ENCODE data around the gene KCTD5.
A peak's percentile ranks its signal among the peaks of the same experiment; 100 is the strongest.

Gene KCTD5

DNA sequence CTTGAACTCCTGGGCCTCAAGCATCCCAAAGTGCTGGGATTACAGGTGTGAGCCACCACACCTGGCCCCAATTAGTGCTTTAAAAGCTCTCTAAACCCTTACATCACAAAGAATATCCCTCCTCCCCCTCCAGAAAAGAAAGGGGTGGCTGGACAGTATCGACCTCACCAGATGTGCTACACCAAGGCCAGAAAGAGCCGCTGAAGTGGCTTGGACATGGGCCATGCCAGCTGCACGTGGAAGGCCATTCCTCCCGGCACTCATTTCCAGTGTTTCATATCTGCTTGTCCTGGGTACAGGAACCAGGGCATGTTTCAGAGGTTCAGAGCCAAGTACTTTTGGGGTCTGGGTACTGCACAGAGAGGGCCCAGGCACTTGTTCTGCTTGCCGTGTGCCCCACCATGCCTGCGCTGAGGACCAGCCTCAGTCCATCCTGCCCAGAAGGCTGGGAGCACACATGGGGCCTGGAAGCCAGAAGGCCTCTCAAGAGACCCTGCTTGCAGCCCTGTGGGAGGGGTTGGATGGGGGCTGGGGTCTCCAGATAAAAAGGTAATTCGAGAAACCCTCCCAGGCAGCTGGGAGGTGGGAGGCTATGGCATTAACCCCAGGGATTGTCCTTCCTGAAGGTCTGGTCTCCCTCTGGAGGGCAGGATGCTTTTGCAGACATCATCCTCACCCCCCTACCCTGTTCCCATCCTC is 66.6 kb downstream of the KCTD5 start:
- no peak for DNase-seq (ENCODE audit: low read depth in 2 of 2, low spot score in 1 of 2)

DNA sequence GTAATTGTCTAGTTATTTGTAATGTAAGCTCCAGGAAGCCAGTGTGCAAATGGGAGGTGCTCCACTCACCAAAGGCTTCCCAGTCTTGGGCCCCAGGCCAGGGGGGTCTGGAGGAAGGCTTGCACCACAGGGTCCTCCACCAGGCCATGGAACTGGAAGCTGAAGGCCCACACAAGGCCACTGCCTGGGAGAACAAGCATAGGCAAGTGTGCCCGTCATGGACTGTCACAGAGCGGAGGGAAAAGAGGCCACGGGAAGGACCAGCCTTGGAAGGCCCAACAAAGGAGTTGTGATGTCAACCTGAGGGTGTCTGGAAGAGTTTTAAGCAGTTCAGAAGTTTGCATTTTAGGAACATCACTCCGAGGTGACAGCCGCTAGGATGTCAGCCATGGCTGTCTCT is 67.2 kb downstream of the KCTD5 start:
- DNase-seq (ENCODE audit: low read depth in 2 of 2, low spot score in 1 of 2): no peak

- no peak for DNase-seq (ENCODE audit: low read depth in 2 of 2, low spot score in 1 of 2)
Observed at GRCh38 chr16:2749936-2750335, 67.6 kb downstream of the KCTD5 start.

DNA sequence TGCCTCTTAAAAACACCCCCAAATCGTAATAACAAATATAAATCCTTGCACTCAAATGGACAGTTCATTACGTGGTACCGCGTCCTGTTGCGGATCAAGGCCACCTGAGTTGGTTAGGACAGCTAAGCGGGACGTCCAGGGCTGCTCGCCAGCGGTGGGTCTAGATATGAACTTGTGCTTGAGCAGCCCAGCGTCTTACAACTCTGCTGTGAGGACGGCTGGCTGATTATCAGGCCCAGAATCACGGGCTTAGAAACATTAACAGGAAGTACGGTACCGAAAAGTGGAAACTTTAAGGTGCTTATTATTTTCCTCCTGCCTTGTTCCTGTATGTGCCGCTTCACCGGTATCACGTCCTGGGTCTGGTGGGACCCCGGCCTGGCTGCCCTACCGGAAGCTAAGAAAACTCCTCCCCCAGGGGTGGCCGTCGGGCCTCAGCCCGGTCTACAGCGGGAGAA is 69.3 kb downstream of the KCTD5 start:
- no peak for DNase-seq (ENCODE audit: low read depth in 2 of 2, low spot score in 1 of 2)

GRCh38 chr16:2752035-2752849 is 69.9 kb downstream of the KCTD5 start, which contains the start of gene SRRM2:
Gene SRRM2, plus strand, starts transcription at chr16:2752638. Its CDS starts 3,727 bp downstream, at chr16:2756365.
- peak; percentile 89 to 90 for DNase-seq (ENCODE audit: low read depth in 2 of 2, low spot score in 1 of 2)

GRCh38 chr16:2752850-2753732 is 70.8 kb downstream of the KCTD5 start:
- peak; percentile 19 to 30 for DNase-seq (ENCODE audit: low read depth in 2 of 2, low spot score in 1 of 2)

DNA sequence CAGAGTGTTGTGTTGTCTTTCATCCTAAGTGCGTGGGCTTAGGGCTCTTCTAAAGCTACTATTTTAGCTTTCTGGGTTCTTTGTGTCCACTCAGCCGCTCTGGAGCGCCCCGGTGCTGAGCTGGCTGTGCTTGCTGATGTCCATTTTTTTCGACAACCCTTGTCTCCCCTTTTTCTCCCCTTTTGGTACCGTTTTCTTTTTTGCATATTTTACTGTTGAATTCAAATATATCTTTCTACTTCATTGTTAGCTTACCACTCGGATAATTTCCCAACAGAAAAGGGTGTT is 71.4 kb downstream of the KCTD5 start:
- no peak for DNase-seq (ENCODE audit: low read depth in 2 of 2, low spot score in 1 of 2)

DNA sequence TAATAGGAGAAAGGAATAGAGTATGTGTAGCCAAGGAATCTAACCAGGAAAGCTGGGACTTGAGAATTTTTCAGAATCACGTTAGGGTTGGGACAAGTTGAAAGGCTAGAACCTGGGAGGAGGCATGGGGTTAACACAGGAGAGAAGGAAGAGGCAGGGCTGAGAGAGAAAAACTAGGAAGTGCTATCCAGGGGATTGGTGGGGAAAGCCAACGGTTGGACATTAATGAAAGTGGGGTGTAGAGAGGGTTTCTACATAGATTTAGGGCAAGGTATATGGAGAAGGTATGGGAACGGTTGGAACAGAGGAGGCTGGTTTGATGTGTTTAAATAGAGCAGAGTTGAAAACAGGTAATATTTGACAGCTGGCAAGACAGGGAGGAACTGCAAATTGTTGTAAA is 72.8 kb downstream of the KCTD5 start:
- no peak for DNase-seq (ENCODE audit: low read depth in 2 of 2, low spot score in 1 of 2)

DNA sequence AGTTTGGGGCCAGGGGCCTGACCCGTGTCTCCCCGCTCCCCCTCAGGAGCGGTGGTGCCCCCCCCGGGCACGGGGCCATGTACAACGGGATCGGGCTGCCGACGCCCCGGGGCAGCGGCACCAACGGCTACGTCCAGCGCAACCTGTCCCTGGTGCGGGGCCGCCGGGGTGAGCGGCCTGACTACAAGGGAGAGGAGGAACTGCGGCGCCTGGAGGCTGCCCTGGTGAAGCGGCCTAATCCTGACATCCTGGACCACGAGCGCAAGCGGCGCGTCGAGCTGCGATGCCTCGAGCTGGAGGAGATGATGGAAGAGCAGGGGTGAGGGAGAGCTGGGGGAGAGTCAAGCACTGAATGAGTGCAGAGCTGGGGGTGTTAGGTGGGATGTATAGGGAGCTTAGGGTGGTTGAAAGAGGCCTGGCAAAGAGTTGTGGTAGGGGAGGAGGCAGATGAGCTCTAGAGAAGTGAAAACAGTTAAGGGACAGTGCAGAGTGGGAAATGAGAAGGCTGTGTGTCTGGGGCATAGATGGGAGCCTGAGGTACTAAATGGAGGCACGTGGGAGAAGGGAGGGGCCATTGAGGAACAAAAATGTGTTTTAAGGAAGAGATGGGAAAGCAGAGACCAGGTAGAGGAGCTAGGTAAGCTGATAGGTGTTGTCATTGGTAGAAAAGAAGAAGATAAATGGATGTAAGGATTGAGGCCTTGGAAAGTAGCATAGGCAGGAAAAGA is 74.1 kb downstream of the KCTD5 start:
- no peak for DNase-seq (ENCODE audit: low read depth in 2 of 2, low spot score in 1 of 2)

DNA sequence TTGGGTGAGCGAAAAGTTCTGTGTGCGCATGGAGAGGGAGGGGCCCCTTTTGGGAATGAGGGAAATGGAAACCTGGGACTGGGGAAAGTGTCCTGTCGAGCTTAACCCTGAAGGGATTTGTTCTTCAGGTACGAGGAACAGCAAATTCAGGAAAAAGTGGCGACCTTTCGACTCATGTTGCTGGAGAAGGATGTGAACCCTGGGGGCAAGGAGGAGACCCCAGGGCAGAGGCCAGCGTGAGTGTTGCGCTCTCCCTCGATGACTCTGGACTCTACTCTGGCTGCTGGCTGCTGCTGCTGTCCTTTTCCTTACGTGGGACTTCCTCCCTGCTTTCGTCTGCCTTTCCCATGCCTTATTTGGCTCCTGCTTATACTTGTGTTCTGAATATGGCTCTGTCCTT is 75.0 kb downstream of the KCTD5 start:
- DNase-seq (ENCODE audit: low read depth in 2 of 2, low spot score in 1 of 2): no peak
